ENCODE measurements around the gene TUBA3E.
"Not testable (repeated sequence)": the region's sequence is repeated elsewhere in the genome, so short reads cannot be mapped to it uniquely, and the experiment has no call there.

TUBA3E gene

DNA sequence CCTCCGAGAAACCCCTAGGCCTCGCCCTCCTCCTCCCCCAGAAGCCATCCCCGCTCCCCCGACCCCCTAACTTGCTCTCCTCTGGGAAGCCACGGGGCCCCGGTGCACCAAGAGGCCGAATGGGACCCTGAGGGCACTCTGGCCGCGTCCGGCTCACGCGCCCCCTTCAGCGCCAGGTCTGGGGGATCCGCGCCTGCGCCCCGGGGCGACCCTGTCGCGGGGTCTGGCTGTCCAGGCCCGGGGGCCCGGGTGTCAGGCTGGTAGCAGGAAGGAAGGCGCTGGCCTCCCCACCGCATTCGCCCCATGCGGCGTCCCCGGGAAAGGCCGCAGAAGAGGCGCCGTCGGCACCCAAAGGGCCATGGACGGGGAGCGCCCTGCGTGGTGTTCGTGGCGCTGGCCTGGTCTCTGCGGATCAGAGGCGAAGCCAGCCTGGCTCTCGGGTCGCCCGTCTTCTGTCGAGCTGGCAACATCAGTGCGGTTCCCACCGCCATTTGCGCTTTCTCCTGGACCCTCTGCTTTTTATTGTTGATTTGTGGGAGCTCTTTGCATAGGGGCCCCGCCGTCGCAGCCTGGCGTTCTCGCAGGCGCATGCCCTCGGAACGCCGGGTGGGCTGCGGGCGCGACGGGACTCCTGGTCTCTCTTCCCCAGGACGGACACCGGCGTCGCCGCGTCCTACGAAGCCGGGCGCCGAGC lies 30.4 kb upstream of the TUBA3E start:
- H3K4me3 ChIP-seq (replicated peaks; ENCODE audit: low read depth, low read length); DNase-seq (ENCODE audit: extremely low read depth, low read depth): not testable (repeated sequence)

DNA sequence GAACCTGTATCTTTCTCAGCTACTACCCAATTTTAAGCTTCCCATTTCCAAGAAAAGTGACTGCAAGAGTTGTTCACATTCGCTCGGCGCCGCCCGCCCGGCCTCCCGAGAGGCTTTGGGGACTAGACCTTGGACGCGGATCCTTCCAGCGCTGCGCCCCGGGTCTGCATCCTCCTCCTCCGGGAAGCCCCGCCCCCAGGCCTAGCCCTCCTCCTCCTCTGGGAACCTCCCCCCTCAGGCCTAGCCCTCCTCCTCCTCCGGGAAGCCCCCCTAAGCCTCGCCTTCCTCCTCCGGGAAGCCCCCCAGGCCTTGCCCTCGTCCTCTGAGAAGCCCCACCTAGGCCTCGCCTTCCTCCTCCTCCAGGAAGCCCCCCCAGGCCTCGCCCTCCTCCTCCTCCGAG lies 29.8 kb upstream of the TUBA3E start:
- not testable (repeated sequence) for DNase-seq (ENCODE audit: extremely low read depth, low read depth); H3K4me3 ChIP-seq (replicated peaks; ENCODE audit: low read depth, low read length)

DNA sequence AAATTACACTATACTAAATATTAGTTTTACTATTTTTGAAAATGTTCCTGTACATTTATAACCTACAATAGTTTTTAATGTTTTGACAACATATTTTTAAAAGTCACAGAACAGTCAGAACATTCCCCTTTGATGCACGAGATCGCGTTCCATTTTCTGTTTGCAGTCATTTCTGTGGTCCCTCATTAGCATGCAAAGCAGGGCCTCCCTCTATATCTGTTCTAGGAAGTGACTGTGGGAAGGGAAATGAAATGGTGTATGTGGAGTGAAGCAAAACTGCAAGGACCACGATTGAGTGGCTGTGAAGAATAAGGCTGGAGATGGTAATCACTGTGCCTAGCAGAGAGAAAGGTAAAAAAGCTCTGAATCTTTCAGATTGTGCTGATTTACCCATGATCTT lies 24.3 kb upstream of the TUBA3E start:
- not testable (repeated sequence) for H3K4me3 ChIP-seq (replicated peaks; ENCODE audit: low read depth, low read length); DNase-seq (ENCODE audit: extremely low read depth, low read depth)

DNA sequence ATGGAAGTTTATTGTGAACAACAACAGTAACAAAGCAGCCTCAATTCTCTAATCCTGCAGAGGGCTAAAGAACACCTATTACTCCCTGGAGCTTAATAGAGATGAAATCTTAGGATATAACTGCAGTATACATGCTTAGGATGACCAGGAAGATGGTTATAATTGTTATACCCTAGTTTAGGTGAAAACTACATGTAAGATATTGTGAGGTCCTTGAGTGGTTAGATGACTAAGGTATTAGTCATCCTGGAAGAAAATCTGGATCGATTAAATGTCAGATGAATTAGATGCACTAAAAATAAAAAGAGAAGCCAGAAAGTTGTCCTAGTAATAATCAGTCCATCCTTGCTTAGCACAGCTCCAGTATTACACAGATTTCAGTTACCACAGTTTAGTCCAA lies 22.3 kb upstream of the TUBA3E start:
- H3K4me3 ChIP-seq (replicated peaks; ENCODE audit: low read depth, low read length); DNase-seq (ENCODE audit: extremely low read depth, low read depth): not testable (repeated sequence)

DNA sequence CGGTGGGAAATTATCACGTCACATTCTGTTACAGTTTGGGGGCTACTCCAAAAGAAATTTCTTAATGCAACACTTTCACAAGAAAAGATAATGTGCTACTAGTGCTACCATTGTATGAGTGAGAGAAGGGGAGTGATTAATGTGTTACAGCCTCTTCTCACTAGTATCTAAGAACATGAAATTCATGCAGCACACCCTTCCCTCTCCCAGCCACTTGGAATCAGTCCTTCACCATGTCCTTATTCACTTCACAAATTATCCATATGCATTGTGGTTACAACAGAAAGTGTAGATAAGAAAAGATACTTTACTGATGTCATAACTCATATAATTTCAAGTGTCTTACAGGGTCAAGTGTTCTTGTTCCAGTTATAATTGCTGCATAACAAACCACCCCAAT lies 20.9 kb upstream of the TUBA3E start:
- not testable (repeated sequence) for DNase-seq (ENCODE audit: extremely low read depth, low read depth); H3K4me3 ChIP-seq (replicated peaks; ENCODE audit: low read depth, low read length)

DNA sequence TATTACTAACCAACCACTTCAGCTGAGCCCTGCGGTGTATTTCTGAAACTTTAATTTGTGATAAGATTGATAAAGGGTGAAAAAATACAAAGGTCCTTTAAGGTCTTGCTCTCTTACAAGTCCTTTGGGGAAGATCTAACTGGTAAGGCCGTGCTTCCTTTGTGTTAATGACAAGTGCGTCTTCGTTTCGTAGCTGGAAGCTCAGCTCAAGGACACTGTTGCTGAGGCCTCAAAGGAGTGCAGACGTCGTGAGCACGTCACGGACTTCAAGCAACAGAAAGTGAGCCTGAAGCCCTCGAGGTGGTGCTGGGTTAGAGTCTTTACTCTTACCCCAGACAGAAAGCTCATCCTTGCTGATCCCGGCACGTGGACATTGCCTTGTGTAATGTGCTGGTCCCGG lies 8.8 kb upstream of the TUBA3E start:
- DNase-seq (ENCODE audit: extremely low read depth, low read depth): not testable (repeated sequence)

DNA sequence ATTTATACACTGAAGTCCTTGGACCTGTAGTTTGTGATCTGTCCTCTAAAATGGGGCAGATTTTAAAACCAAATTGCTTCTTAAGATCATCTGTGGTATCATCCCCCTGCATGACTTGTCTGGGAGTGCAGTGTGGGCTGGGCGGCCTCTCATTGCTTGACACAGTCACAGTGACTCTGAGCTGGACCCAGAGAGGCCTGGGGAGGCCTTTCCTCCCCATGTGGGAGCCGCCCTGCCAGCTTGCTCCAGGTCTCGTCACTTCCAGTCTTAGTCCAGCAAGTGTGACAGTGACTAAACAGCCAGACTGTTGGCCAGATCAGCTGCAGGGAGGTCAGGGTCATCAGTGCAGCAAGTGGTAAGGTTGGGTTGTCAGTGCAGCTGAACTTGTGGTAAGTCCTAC lies 4.9 kb upstream of the TUBA3E start:
- DNase-seq (ENCODE audit: extremely low read depth, low read depth): not testable (repeated sequence)

More for the DNA sequence above, 8.8 kb upstream of the TUBA3E start:
- not testable (repeated sequence) for H3K4me3 ChIP-seq (replicated peaks; ENCODE audit: low read depth, low read length)

DNA sequence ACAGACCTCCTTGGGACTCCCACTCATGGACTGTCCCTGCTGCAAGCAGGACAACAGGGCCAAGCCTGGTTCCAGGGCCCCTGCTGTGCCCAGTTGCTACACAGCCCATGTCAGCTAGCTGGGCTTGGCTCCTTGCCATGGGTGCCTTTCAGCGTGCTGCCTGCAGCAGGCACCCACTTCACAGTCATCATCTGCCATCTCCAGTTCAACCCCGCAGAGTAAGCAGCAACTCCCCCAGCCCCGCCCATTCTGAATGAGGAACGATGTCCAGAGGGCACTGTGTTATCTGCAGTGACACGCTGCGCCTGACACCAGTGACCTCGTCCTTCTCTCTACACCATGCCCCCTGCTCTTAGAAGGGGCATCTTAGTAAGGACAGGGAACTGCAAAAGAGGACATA lies 4.3 kb upstream of the TUBA3E start:
- DNase-seq (ENCODE audit: extremely low read depth, low read depth); H3K4me3 ChIP-seq (replicated peaks; ENCODE audit: low read depth, low read length): not testable (repeated sequence)

More for the DNA sequence above, 4.9 kb upstream of the TUBA3E start:
- not testable (repeated sequence) for H3K4me3 ChIP-seq (replicated peaks; ENCODE audit: low read depth, low read length)

DNA sequence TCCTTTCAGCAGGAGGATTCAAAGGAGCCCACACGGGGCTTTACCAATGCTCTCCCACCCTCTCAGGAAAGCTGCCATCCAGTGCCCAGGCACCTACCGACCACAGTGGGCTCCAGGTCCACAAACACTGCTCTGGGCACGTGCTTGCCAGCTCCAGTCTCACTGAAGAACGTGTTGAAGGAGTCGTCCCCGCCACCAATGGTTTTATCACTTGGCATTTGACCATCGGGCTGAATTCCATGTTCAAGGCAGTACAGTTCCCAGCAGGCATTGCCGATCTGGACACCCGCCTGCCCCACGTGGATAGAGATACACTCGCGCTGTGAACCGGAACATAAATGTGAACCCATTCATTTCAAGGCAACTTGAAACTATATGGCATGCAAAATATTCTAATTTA lies 2.2 kb downstream of the TUBA3E start:
- H3K4me3 ChIP-seq (replicated peaks; ENCODE audit: low read depth, low read length); DNase-seq (ENCODE audit: extremely low read depth, low read depth): not testable (repeated sequence)

DNA sequence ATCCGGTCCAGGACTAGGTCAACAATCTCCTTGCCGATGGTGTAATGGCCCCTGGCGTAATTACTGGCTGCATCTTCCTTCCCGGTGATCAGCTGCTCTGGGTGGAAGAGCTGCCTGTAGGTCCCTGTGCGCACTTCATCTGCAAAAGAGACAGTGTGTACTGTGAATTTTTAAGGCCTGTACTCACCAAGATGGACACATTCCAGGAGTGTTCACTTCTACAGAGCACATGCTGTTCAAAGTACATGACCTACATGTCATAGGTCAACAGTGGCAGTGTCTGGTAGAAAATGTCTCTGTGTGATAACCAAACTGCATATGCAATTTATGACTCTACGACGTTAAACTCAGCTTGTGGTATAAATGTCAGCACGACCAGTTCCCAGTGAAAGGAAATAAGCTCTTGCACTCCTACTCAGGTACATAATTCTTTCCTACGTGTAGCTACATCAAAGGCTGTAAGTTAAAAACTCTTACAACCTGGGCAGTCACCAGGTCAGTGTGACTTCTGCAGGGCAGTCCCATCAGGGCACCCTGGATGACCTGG lies 3.1 kb downstream of the TUBA3E start:
- DNase-seq (ENCODE audit: extremely low read depth, low read depth); H3K4me3 ChIP-seq (replicated peaks; ENCODE audit: low read depth, low read length): not testable (repeated sequence)

DNA sequence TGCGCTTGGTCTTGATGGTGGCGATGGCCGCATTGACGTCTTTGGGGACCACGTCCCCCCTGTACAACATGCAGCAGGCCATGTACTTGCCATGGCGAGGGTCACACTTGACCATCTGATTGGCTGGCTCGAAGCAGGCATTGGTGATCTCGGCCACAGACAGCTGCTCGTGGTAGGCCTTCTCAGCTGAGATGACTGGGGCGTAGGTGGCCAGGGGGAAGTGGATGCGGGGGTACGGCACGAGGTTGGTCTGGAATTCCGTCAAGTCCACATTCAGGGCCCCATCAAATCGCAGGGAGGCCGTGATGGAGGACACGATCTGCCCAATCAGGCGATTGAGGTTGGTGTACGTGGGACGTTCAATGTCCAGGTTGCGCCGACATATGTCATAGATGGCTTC lies 4.4 kb downstream of the TUBA3E start:
- not testable (repeated sequence) for DNase-seq (ENCODE audit: extremely low read depth, low read depth); H3K4me3 ChIP-seq (replicated peaks; ENCODE audit: low read depth, low read length)

DNA sequence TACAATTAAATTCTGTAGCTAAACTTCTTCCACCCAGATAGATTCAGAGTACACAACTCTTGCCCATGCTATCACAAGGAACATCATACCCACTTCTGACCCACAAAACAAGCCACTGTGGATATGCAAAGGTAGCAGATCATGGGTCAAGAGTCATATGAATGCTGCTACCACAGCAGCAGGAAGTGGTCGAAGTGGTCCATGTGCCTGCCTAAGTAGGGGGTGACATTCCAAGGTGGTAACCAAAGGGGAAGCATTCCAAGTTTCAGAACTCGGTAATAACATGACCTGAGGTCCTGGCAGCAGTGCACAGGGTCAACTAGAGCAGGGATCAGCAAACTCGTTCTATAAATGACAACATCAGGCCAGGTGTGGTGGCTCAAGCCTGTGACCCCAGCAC lies 5.8 kb downstream of the TUBA3E start:
- H3K4me3 ChIP-seq (replicated peaks; ENCODE audit: low read depth, low read length); DNase-seq (ENCODE audit: extremely low read depth, low read depth): not testable (repeated sequence)

DNA sequence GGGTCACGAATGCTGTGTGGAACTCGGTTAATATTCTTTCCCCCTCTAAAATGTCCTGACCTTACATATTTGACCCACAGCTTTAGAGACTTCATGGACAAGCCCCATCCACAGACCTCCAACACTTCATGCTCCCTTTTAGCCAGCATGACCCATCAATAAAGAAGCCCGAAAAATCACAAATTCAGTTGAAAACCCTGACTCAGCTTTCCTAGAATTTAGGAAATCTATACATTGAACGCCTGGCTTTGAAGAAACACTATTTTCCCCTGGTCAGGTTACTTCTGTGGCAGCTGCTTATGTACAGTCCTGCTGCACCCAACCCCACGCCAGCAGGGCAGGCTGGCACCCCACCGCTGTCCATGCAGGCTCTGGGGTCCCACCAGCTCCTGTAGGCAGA lies 6.9 kb downstream of the TUBA3E start:
- not testable (repeated sequence) for DNase-seq (ENCODE audit: extremely low read depth, low read depth); H3K4me3 ChIP-seq (replicated peaks; ENCODE audit: low read depth, low read length)

DNA sequence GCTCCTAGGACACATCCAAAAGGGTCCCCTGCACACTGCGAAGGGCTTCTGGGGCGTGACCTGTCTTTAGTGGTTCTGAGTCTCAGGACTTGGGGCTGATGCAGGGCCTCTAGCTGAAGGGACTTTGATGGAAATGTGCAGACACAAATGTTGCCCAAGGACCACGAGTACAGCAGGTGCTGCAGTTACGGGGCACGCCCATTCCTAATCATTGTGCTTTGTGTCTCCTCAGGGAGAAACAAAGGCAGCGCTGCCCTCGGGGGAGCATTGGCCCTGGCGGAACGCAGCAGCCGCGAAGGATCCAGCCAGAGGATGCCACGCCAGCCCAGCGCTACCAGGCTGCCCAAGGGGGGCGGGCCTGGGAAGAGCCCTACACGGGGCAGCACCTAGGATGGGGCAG lies 8.0 kb downstream of the TUBA3E start:
- no peak for DNase-seq (ENCODE audit: extremely low read depth, low read depth)
- TF ChIP-seq, protein P1, sequence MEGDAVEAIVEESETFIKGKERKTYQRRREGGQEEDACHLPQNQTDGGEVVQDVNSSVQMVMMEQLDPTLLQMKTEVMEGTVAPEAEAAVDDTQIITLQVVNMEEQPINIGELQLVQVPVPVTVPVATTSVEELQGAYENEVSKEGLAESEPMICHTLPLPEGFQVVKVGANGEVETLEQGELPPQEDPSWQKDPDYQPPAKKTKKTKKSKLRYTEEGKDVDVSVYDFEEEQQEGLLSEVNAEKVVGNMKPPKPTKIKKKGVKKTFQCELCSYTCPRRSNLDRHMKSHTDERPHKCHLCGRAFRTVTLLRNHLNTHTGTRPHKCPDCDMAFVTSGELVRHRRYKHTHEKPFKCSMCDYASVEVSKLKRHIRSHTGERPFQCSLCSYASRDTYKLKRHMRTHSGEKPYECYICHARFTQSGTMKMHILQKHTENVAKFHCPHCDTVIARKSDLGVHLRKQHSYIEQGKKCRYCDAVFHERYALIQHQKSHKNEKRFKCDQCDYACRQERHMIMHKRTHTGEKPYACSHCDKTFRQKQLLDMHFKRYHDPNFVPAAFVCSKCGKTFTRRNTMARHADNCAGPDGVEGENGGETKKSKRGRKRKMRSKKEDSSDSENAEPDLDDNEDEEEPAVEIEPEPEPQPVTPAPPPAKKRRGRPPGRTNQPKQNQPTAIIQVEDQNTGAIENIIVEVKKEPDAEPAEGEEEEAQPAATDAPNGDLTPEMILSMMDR (IDR thresholded peaks at IDR 0.05; ENCODE audit: low read depth, low read length, missing control alignments): no peak
- H3K4me3 ChIP-seq (replicated peaks; ENCODE audit: low read depth, low read length): no peak overlapping the region

DNA sequence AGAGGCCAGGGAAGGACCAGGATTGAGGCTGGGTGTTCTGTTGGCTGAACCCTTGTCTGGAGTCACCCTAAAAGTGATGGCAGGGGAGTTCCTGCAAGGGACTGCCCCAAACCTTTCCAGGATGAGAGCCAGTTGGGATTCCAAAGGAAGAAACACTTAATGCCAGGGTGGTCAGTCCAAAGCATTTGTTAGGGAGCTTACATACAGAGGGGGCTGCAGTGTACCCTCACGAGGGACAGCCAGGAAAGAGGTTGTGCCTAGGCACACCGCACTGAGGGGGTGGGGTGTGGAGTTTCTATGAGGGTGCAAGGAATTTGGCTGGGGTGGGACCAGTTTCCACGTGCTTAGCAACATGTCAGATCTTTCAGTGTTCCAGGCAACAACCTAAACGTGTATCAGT lies 9.3 kb downstream of the TUBA3E start:
- not testable (repeated sequence) for DNase-seq (ENCODE audit: extremely low read depth, low read depth); H3K4me3 ChIP-seq (replicated peaks; ENCODE audit: low read depth, low read length)

DNA sequence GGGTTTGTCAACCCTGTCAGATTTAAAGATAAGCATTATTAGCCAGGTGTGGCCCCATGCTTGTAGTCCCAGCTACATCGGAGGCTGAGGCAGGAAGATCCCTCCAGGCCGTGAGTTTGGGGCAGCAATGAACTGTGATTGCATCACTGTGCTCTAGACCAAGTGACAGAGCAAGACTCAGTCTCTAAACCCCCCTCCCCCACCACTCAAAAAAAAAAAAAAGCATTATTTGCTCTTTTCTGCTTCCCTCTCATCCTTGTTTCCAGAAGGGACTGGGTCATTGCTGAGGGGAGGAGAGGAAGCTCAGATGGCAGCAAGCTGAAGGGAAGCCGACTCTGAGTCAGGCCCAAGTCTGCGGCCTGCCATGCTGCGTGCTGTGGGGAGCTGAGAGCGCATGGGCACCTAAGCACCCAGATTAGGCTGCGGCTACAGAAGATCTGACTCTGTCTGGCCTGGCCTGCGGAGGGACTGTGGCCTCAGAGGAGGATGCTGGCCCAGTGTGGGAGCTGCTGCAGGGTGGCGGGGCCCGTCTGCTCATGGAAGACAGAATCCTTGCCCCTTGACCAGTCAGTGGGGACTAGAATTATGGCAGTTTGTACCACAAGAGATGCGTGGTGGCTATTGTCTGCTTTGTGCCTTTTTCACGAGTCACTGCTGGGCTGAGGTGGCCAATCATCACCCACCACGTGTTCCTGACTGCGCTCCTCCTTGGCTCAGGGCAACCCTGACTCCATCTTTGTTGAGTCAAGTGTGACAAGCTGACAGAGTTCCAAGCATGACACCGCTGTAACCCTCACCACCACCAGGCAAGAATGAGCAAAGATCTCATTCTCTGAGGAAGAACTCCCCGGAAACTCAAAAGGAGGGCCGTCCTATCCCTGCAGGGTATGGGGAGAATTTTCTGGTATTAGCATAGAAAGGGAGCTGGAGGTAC lies 10.1 kb downstream of the TUBA3E start:
- not testable (repeated sequence) for H3K4me3 ChIP-seq (replicated peaks; ENCODE audit: low read depth, low read length); DNase-seq (ENCODE audit: extremely low read depth, low read depth)
